ENCODE results near the gene DCTD. TPM values are rescaled to one million over a fixed set of nuclear protein-coding genes. Genes with fewer than 3 reads are reported as not detected.

The DCTD gene
- total RNA-seq, 1 donor from 2014 or later, result 93.4 TPM

- H3K4me2 ChIP-seq, result no peak overlapping the region
- H3K79me2 ChIP-seq (ENCODE audit: low read depth), result no peaks in the 10 kb centered on the region
- no peaks in the 10 kb centered on the region for H4K20me1 ChIP-seq (ENCODE audit: low read depth)
- H3K36me3 Mint-ChIP-seq, result no peaks in the 10 kb centered on the region
- no peak overlapping the region for H3K4me3 ChIP-seq
- peak overlapping the region; percentile 75 for H2AFZ ChIP-seq (replicated peaks)
- no peaks in the 10 kb centered on the region for H3K36me3 ChIP-seq
- H3K9me3 ChIP-seq (ENCODE audit: low read depth), result no peaks in the 10 kb centered on the region
- peak; percentile 75 for DNase-seq (ENCODE audit: low spot score)
- no peaks in the 10 kb centered on the region for H3F3A ChIP-seq (ENCODE audit: low read depth)
- H3K27me3 ChIP-seq, result peaks cover 4% of the 10 kb centered on the region
- H3K4me3 Mint-ChIP-seq, result no peak overlapping the region
- TF ChIP-seq CTCF (IDR thresholded peaks at IDR 0.05) (peak; percentile 91), EZH2phosphoT487 (IDR thresholded peaks at IDR 0.05) (no peak), EZH2 (IDR thresholded peaks at IDR 0.05) (no peak)
- no peaks in the 10 kb centered on the region for H3K4me1 ChIP-seq
- no peak overlapping the region for H3K9ac ChIP-seq
- no peaks in the 10 kb centered on the region for H3K27me3 Mint-ChIP-seq (ENCODE audit: insufficient read depth, low read depth)
- no peak overlapping the region for H3K27ac Mint-ChIP-seq
- peaks cover 4% of the 10 kb centered on the region for H3K4me1 Mint-ChIP-seq
- H3K9me3 Mint-ChIP-seq, result no peaks in the 10 kb centered on the region
- H3K27ac ChIP-seq, result no peak overlapping the region
These were observed 21.0 kb upstream of the DCTD start for GRCh38 chr4:182938205-182938645.

- H3K27ac Mint-ChIP-seq, result peak overlapping the region; percentile 51
- no peak overlapping the region for H3K4me3 ChIP-seq
- H3K27ac ChIP-seq, result no peak overlapping the region
- no peaks in the 10 kb centered on the region for H3K27me3 ChIP-seq
- no peak overlapping the region for H3K4me2 ChIP-seq
- H3K9me3 Mint-ChIP-seq, result no peaks in the 10 kb centered on the region
- H2AFZ ChIP-seq (replicated peaks), result no peak overlapping the region
- no peaks in the 10 kb centered on the region for H3K36me3 ChIP-seq
- H3K9ac ChIP-seq, result no peak overlapping the region
- H3K27me3 Mint-ChIP-seq (ENCODE audit: insufficient read depth, low read depth), result no peaks in the 10 kb centered on the region
- no peaks in the 10 kb centered on the region for H3F3A ChIP-seq (ENCODE audit: low read depth)
- no peaks in the 10 kb centered on the region for H3K9me3 ChIP-seq (ENCODE audit: low read depth)
- no peak for TF ChIP-seq EZH2 (IDR thresholded peaks at IDR 0.05)
- TF ChIP-seq CTCF (IDR thresholded peaks at IDR 0.05), result no peak
- TF ChIP-seq EZH2phosphoT487 (IDR thresholded peaks at IDR 0.05), result no peak
- H4K20me1 ChIP-seq (ENCODE audit: low read depth), result no peaks in the 10 kb centered on the region
- no peaks in the 10 kb centered on the region for H3K36me3 Mint-ChIP-seq
- DNase-seq (ENCODE audit: low spot score), result no peak
- no peaks in the 10 kb centered on the region for H3K4me1 ChIP-seq
- H3K4me3 Mint-ChIP-seq, result no peak overlapping the region
- H3K4me1 Mint-ChIP-seq, result peaks cover 4% of the 10 kb centered on the region
- no peaks in the 10 kb centered on the region for H3K79me2 ChIP-seq (ENCODE audit: low read depth)
These were observed 20.4 kb upstream of the DCTD start for GRCh38 chr4:182937268-182938204.

- H3K27ac ChIP-seq, result no peak overlapping the region
- DNase-seq (ENCODE audit: low spot score), result no peak
- H3K36me3 Mint-ChIP-seq, result no peaks in the 10 kb centered on the region
- no peak overlapping the region for H3K4me2 ChIP-seq
- H3K27ac Mint-ChIP-seq, result no peak overlapping the region
- no peaks in the 10 kb centered on the region for H3K36me3 ChIP-seq
- H3F3A ChIP-seq (ENCODE audit: low read depth), result no peaks in the 10 kb centered on the region
- no peaks in the 10 kb centered on the region for H3K79me2 ChIP-seq (ENCODE audit: low read depth)
- no peak overlapping the region for H3K9ac ChIP-seq
- no peaks in the 10 kb centered on the region for H3K9me3 ChIP-seq (ENCODE audit: low read depth)
- H3K4me1 Mint-ChIP-seq, result no peaks in the 10 kb centered on the region
- H3K9me3 Mint-ChIP-seq, result no peaks in the 10 kb centered on the region
- no peak overlapping the region for H2AFZ ChIP-seq (replicated peaks)
- H3K27me3 ChIP-seq, result no peaks in the 10 kb centered on the region
- no peak overlapping the region for H3K4me3 ChIP-seq
- H4K20me1 ChIP-seq (ENCODE audit: low read depth), result no peaks in the 10 kb centered on the region
- no peaks in the 10 kb centered on the region for H3K4me1 ChIP-seq
- H3K27me3 Mint-ChIP-seq (ENCODE audit: insufficient read depth, low read depth), result peaks cover 7% of the 10 kb centered on the region
- TF ChIP-seq EZH2phosphoT487 (IDR thresholded peaks at IDR 0.05) (no peak), CTCF (IDR thresholded peaks at IDR 0.05) (no peak), EZH2 (IDR thresholded peaks at IDR 0.05) (no peak)
- H3K4me3 Mint-ChIP-seq, result no peak overlapping the region
These were observed 15.5 kb upstream of the DCTD start for GRCh38 chr4:182932651-182933050.
